ENCODE results near the gene PPP1R2. TPM values are rescaled to one million over a fixed set of nuclear protein-coding genes. Genes with fewer than 3 reads are reported as not detected.

The PPP1R2 gene
- total RNA-seq, 1 experiment from 2014 or later: 46.1 TPM

- ChIA-PET RAD21 (ENCODE audit: low non-redundant PET in 1 of 2, low total read pairs in 2 of 2, uncharacterized antibody in 2 of 2, unreplicated experiment in 2 of 2) (no interaction called here), POLR2A (no interaction called here), CTCF (no interaction called here)
- peak; percentile 23; the same call in 1 of the 2 replicates for ATAC-seq
- Histone ChIP-seq H3K4me1 (ENCODE audit: control insufficient read depth in 1 of 2, insufficient read depth in 2 of 2, low read length in 2 of 2) (peaks cover 19 to 35% of the 10 kb centered on the region in 2 experiments), H4K20me1 (ENCODE audit: insufficient read depth) (no peaks in the 10 kb centered on the region), H3K36me3 (ENCODE audit: control insufficient read depth in 1 of 2, insufficient read depth in 2 of 2, low read length in 2 of 2) (no peaks in the 10 kb centered on the region), H3K9ac (ENCODE audit: low read length) (no peak overlapping the region), H3K9me3 (ENCODE audit: control insufficient read depth in 1 of 2, insufficient read depth in 1 of 2, low read depth in 1 of 2, low read length in 2 of 2) (no peaks in the 10 kb centered on the region), H2AFZ (ENCODE audit: low read depth, low read length, poor library complexity, severe bottlenecking) (no peak overlapping the region), H3K27ac (ENCODE audit: low read depth, low read length) (no peak overlapping the region), H3K4me3 (replicated peaks in 1 of 2; ENCODE audit: low read depth in 1 of 2, low read length in 2 of 2) (no peak overlapping the region), H3K79me2 (ENCODE audit: insufficient read depth, low read length) (no peaks in the 10 kb centered on the region), H3K9me2 (ENCODE audit: insufficient read depth) (no peaks in the 10 kb centered on the region), H3K27me3 (ENCODE audit: insufficient read depth, low read length) (no peaks in the 10 kb centered on the region), H3K4me2 (ENCODE audit: low read length) (peak overlapping the region; percentile 10; the same call in 1 of the 2 replicates)
- intact Hi-C loops (cut with micrococcal nuclease): no loop called here
- no peak for TF ChIP-seq EZH2 (IDR thresholded peaks at IDR 0.05)
- no peak for TF ChIP-seq CBX3 (IDR thresholded peaks at IDR 0.05; ENCODE audit: low read depth)
- TF ChIP-seq TCF7L2 (IDR thresholded peaks at IDR 0.05; ENCODE audit: borderline replicate concordance, extremely low read depth, insufficient read depth, insufficient read length): no peak
- no peak for TF ChIP-seq ELF1 (IDR thresholded peaks at IDR 0.05; ENCODE audit: borderline replicate concordance, low read depth)
- TF ChIP-seq JUND (IDR thresholded peaks at IDR 0.05): no peak
- no peak for TF ChIP-seq REST (IDR thresholded peaks at IDR 0.05; ENCODE audit: low read depth)
- no peak for TF ChIP-seq FOSL1 (IDR thresholded peaks at IDR 0.05; ENCODE audit: low read depth)
- no peak for TF ChIP-seq SIN3A (IDR thresholded peaks at IDR 0.05; ENCODE audit: low read depth)
- no peak for TF ChIP-seq MAX (IDR thresholded peaks at IDR 0.05)
- no peak for TF ChIP-seq POLR2A (IDR thresholded peaks at IDR 0.05; ENCODE audit: borderline replicate concordance, extremely low read depth, insufficient read depth, insufficient read length)
- no peak for TF ChIP-seq POLR2AphosphoS5 (IDR thresholded peaks at IDR 0.05; ENCODE audit: low read depth, low read length)
- TF ChIP-seq YY1 (IDR thresholded peaks at IDR 0.05; ENCODE audit: extremely low read depth, insufficient replicate concordance, low read depth, low read length): no peak
- TF ChIP-seq CEBPB (IDR thresholded peaks at IDR 0.05; ENCODE audit: low read depth): no peak
- no peak for TF ChIP-seq ZNF274 (IDR thresholded peaks at IDR 0.05; ENCODE audit: low read depth, low read length)
- TF ChIP-seq ZBTB33 (IDR thresholded peaks at IDR 0.05; ENCODE audit: extremely low read depth, insufficient replicate concordance, low read length): no peak
- TF ChIP-seq ATF3 (IDR thresholded peaks at IDR 0.05): no peak
- BruUV-seq (replicated peaks): no TSS peak
- no peak for DNase-seq (ENCODE audit: low read depth, low spot score)
Observed at GRCh38 chr3:195548501-195548900, 5.4 kb upstream of the PPP1R2 start.

All from HCT116 (cell line).